ENCODE data around the gene CACNA2D3.

- TF ChIP-seq CTCF (optimal IDR thresholded peaks at IDR 0.05 in 1 of 3, IDR thresholded peaks at IDR 0.05 in 1 of 3, conservative IDR thresholded peaks at IDR 0.05 in 1 of 3; ENCODE audit: extremely low read depth in 1 of 3, insufficient read depth in 2 of 3, low read length in 3 of 3) (peak; percentile 34 to 69 (median 50)), EZH2 (IDR thresholded peaks at IDR 0.05; ENCODE audit: low read length) (no peak)
These were observed 748.1 kb downstream of the CACNA2D3 start for GRCh38 chr3:54870423-54870822.
